OCI-LY1 (cell line): ENCODE results near the gene KLRK1.
"Not testable (repeated sequence)": the region's sequence is repeated elsewhere in the genome, so short reads cannot be mapped to it uniquely, and the experiment has no call there.

ENCODE experiments used
- H2AFZ ChIP-seq: fragments of 200-600 bp; sonication (generic), shearing (Covaris generic); 2 replicates; pipeline ENCODE4 v1.6.0; 2014; ENCODE audit warnings: antibody characterized with exemption, mild to moderate bottlenecking, low read length
- H3F3A ChIP-seq: fragments of 200-600 bp; sonication (generic), shearing (Covaris generic); 2 replicates; pipeline ENCODE4 v1.6.0; 2014; ENCODE audit warnings: mild to moderate bottlenecking, antibody characterized with exemption, low read length, moderate library complexity; ENCODE audit not compliant: insufficient read depth
- H3K27ac ChIP-seq: fragments of 200-600 bp; sonication (generic); 2 replicates; pipeline ENCODE4 v1.5.1; 2014; ENCODE audit warnings: low read length, mixed run types, mild to moderate bottlenecking, low read depth; ENCODE audit not compliant: poor library complexity, severe bottlenecking
- H3K27me3 ChIP-seq: fragments of 200-600 bp; sonication (generic); 2 replicates; pipeline ENCODE4 v1.6.0; 2014; ENCODE audit warnings: antibody characterized with exemption, mild to moderate bottlenecking, low read length, moderate library complexity; ENCODE audit not compliant: insufficient read depth
- H3K36me3 ChIP-seq: fragments of 200-600 bp; sonication (generic); 2 replicates; pipeline ENCODE4 v1.6.1; 2014; ENCODE audit warnings: mild to moderate bottlenecking, antibody characterized with exemption, low read length, moderate library complexity, mixed read lengths; ENCODE audit not compliant: insufficient read depth
- H3K4me1 ChIP-seq: fragments of 200-600 bp; sonication (generic); 2 replicates; pipeline ENCODE4 v1.5.1; 2014; ENCODE audit warnings: mild to moderate bottlenecking, low read length, moderate library complexity; ENCODE audit not compliant: insufficient read depth, severe bottlenecking
- H3K4me2 ChIP-seq: fragments of 200-600 bp; sonication (generic), shearing (Covaris generic); 2 replicates; pipeline ENCODE4 v1.6.1; 2014; ENCODE audit warnings: low read length
- H3K4me3 ChIP-seq: fragments of 200-600 bp; sonication (generic); 2 replicates; pipeline ENCODE4 v1.5.1; 2014; ENCODE audit warnings: low read length, low read depth, mild to moderate bottlenecking, mixed read lengths; ENCODE audit not compliant: poor library complexity, severe bottlenecking
- H3K79me2 ChIP-seq: fragments of 200-600 bp; shearing (Covaris generic); 2 replicates; pipeline ENCODE4 v1.6.1; 2016; ENCODE audit warnings: mixed run types, low read length, mixed read lengths; ENCODE audit not compliant: insufficient read depth
- H3K9ac ChIP-seq: fragments of 200-600 bp; sonication (generic), shearing (Covaris generic); 2 replicates; pipeline ENCODE4 v1.6.1; 2014; ENCODE audit warnings: mild to moderate bottlenecking, low read length, mixed read lengths
- H3K9me2 ChIP-seq: fragments of 200-600 bp; sonication (generic), shearing (Covaris generic); 2 replicates; pipeline ENCODE4 v1.6.1; 2014; ENCODE audit warnings: low read depth, mild to moderate bottlenecking, low read length, mixed read lengths
- H3K9me3 ChIP-seq: fragments of 200-600 bp; shearing (Covaris generic); 2 replicates; pipeline ENCODE4 v1.6.1; 2014; ENCODE audit warnings: low read length, mixed read lengths
- H4K20me1 ChIP-seq: fragments of 200-600 bp; sonication (generic), shearing (Covaris generic); 2 replicates; pipeline ENCODE4 v1.6.0; 2016; ENCODE audit warnings: mild to moderate bottlenecking, low read length; ENCODE audit not compliant: insufficient read depth
- EZH2 ChIP-seq: fragments of 200-600 bp; sonication (generic), shearing (Covaris generic); IDR thresholded peaks from 2 replicates; pipeline ENCODE4 v1.8.0; 2017; ENCODE audit warnings: borderline replicate concordance, mixed run types, mild to moderate bottlenecking, antibody characterized with exemption, low read length, moderate library complexity, mixed read lengths
- TF ChIP-seq, protein P1 (sequence below): fragments of 200-600 bp; sonication (generic), shearing (Covaris generic); IDR thresholded peaks from 2 replicates; pipeline ENCODE4 v1.5.1; 2017; ENCODE audit warnings: mild to moderate bottlenecking, antibody characterized with exemption, low read length, moderate library complexity, mixed read lengths

Gene KLRK1

GRCh38 chr12:10388624-10389413 is 1.0 kb downstream of the KLRK1 start:
- Histone ChIP-seq H3K4me2 (peak overlapping the region; percentile 78), H3F3A (0 out of 2 replicates have a peak, but pooled peaks cover 6% of the 10 kb centered on the region), H3K9me3 (peaks cover 8% of the 10 kb centered on the region; the same call in 1 of the 2 replicates), H2AFZ (no peak overlapping the region), H3K36me3 (peaks cover 46% of the 10 kb centered on the region), H3K27me3 (no peaks in the 10 kb centered on the region), H3K4me3 (peak overlapping the region; percentile 70), H4K20me1 (no peaks in the 10 kb centered on the region), H3K27ac (peak overlapping the region; percentile 97), H3K9ac (peak overlapping the region; percentile 83), H3K4me1 (peaks cover 71% of the 10 kb centered on the region), H3K9me2 (no peaks in the 10 kb centered on the region), H3K79me2 (peaks cover 65% of the 10 kb centered on the region)
- TF ChIP-seq, protein P1, sequence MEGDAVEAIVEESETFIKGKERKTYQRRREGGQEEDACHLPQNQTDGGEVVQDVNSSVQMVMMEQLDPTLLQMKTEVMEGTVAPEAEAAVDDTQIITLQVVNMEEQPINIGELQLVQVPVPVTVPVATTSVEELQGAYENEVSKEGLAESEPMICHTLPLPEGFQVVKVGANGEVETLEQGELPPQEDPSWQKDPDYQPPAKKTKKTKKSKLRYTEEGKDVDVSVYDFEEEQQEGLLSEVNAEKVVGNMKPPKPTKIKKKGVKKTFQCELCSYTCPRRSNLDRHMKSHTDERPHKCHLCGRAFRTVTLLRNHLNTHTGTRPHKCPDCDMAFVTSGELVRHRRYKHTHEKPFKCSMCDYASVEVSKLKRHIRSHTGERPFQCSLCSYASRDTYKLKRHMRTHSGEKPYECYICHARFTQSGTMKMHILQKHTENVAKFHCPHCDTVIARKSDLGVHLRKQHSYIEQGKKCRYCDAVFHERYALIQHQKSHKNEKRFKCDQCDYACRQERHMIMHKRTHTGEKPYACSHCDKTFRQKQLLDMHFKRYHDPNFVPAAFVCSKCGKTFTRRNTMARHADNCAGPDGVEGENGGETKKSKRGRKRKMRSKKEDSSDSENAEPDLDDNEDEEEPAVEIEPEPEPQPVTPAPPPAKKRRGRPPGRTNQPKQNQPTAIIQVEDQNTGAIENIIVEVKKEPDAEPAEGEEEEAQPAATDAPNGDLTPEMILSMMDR = no peak
- TF ChIP-seq EZH2 = no peak

DNA sequence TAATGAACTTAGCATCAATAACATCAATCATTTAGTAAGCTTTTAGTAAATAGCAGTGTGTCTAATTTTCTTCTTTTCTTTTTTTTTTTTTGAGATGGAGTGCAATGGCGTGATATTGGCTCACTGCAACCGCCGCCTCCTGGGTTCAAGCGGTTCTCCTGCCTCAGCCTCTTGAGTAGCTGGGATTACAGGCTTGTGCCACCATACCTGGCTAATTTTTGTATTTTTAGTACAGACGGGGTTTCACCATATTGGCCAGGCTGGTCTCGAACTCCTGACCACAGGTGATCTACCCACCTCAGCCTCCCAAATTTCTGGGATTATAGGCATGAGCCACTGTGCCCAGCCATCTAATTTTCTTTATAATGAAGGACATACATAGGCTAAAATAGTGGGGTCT is 2.3 kb downstream of the KLRK1 start:
- peak overlapping the region; percentile 70 for H3K4me3 ChIP-seq
- peaks cover 52% of the 10 kb centered on the region for H3K36me3 ChIP-seq
- not testable (repeated sequence) for H3K9me3 ChIP-seq, H3K9me2 ChIP-seq, H2AFZ ChIP-seq, H3F3A ChIP-seq, H3K27me3 ChIP-seq, H4K20me1 ChIP-seq
- H3K4me2 ChIP-seq = peak overlapping the region; percentile 78
- peak overlapping the region; percentile 97 for H3K27ac ChIP-seq
- H3K79me2 ChIP-seq = peaks cover 78% of the 10 kb centered on the region
- peak overlapping the region; percentile 83 for H3K9ac ChIP-seq
- H3K4me1 ChIP-seq = peaks cover 58% of the 10 kb centered on the region

DNA sequence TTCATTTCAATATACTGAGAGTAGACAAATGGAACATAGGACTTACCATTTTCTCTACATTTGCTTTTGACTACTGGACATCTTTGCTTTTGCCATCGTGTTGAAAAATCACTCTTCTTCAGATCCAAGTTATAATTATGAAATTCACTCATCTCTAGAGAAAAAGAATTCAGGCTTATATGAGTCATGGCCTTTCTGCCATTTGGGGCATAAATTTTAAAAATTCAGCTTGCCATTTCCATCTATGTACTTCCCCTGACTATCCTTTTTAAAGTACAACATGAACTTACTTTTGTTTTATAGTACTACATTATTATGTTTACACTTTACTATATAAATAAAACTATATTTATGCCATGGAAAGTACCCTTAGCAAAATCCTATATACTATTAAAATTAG is 3.0 kb downstream of the KLRK1 start:
- no peaks in the 10 kb centered on the region for H4K20me1 ChIP-seq
- H3K9me2 ChIP-seq = no peaks in the 10 kb centered on the region
- H3K4me1 ChIP-seq = peaks cover 51% of the 10 kb centered on the region
- TF ChIP-seq, protein P1 = no peak
- TF ChIP-seq EZH2 = no peak
- peak overlapping the region; percentile 97 for H3K27ac ChIP-seq
- peak overlapping the region; percentile 78 for H3K4me2 ChIP-seq
- peaks cover 8% of the 10 kb centered on the region for H3K9me3 ChIP-seq
- H2AFZ ChIP-seq = no peak overlapping the region
- H3K4me3 ChIP-seq = peak overlapping the region; percentile 70
- H3K9ac ChIP-seq = peak overlapping the region; percentile 83
- H3K27me3 ChIP-seq = no peaks in the 10 kb centered on the region
- H3F3A ChIP-seq = 0 out of 2 replicates have a peak, but pooled peaks cover 6% of the 10 kb centered on the region
- peaks cover 85% of the 10 kb centered on the region for H3K79me2 ChIP-seq
- peaks cover 58% of the 10 kb centered on the region for H3K36me3 ChIP-seq
